OCI-LY7 (cell line): Measurements from ENCODE around the gene UBXN2A.

Experiments
- CTCF ChIP-seq: fragments of 200-600 bp; sonication (generic); conservative IDR thresholded peaks from 2 replicates; pipeline ENCODE4 v1.5.1; 2014; ENCODE audit warnings: mild to moderate bottlenecking, antibody characterized with exemption, low read length, moderate library complexity, mixed read lengths
- EZH2phosphoT487 ChIP-seq: fragments of 200-600 bp; sonication (generic); IDR thresholded peaks from 2 replicates; pipeline ENCODE4 v1.6.1; 2018; ENCODE audit warnings: low read depth, borderline replicate concordance, mild to moderate bottlenecking, mixed run types, antibody characterized with exemption, low read length, moderate library complexity, mixed read lengths

- TF ChIP-seq CTCF (no peak), EZH2phosphoT487 (no peak)
These were observed 109.3 kb downstream of the UBXN2A start, which contains the start of gene FKBP1B for GRCh38 chr2:24049485-24050021.
